DND-41 (cell line): ENCODE data around the gene TRPM5.

Experiments used
- ATAC-seq: fragments of 200-7000 bp; cut with Tn5 transposase; 3 replicates; pipeline ENCODE4 v1.9.1; 2021; ENCODE audit warnings: low read depth; ENCODE audit not compliant: insufficient read depth
- DNase-seq: peaks from one replicate; pipeline ENCODE4 v3.0.0-alpha.2; 2020
- H2AFZ ChIP-seq: 2 replicates; pipeline ENCODE4 v1.6.0; 2012; ENCODE audit warnings: low read depth, low read length
- H3K27ac ChIP-seq: 2 replicates; pipeline ENCODE4 v1.5.1; 2012; ENCODE audit warnings: low read length, inconsistent platforms
- H3K27me3 ChIP-seq: fragments of 200-600 bp; sonication (generic); 2 replicates; pipeline ENCODE4 v1.6.0; 2012; ENCODE audit warnings: low read length, mild to moderate bottlenecking, inconsistent platforms; ENCODE audit not compliant: insufficient read depth, poor library complexity
- H3K36me3 ChIP-seq: 2 replicates; pipeline ENCODE4 v1.5.1; 2012; ENCODE audit warnings: low read length, inconsistent platforms; ENCODE audit not compliant: insufficient read depth
- H3K4me1 ChIP-seq: 2 replicates; pipeline ENCODE4 v1.5.1; 2012; ENCODE audit warnings: mild to moderate bottlenecking, low read length; ENCODE audit not compliant: insufficient read depth
- H3K4me2 ChIP-seq: 2 replicates; pipeline ENCODE4 v1.6.0; 2012; ENCODE audit warnings: mild to moderate bottlenecking, moderate library complexity, low read length, inconsistent platforms; ENCODE audit not compliant: insufficient read depth
- H3K4me3 ChIP-seq, 2 experiments: fragments of 200-600 bp in 1 of 2; shearing (Covaris generic) in 1 of 2; 2 replicates each; pipeline ENCODE4 v1.5.1; 2012 to 2016; ENCODE audit warnings: inconsistent platforms in 2 of 2, low read length in 2 of 2, mild to moderate bottlenecking in 2 of 2, low read depth in 1 of 2, moderate library complexity in 1 of 2
- H3K79me2 ChIP-seq: 2 replicates; pipeline ENCODE4 v1.6.0; 2012; ENCODE audit warnings: low read length, inconsistent platforms; ENCODE audit not compliant: insufficient read depth
- H3K9ac ChIP-seq: 2 replicates; pipeline ENCODE4 v1.6.0; 2012; ENCODE audit warnings: low read depth, mild to moderate bottlenecking, inconsistent platforms, low read length, moderate library complexity
- H3K9me3 ChIP-seq: 2 replicates; pipeline ENCODE4 v1.5.1; 2012; ENCODE audit warnings: low read length, moderate library complexity, mild to moderate bottlenecking, inconsistent platforms; ENCODE audit not compliant: insufficient read depth, severe bottlenecking
- H4K20me1 ChIP-seq: 2 replicates; pipeline ENCODE4 v1.6.0; 2012; ENCODE audit warnings: low read length; ENCODE audit not compliant: insufficient read depth
- CTCF ChIP-seq: IDR thresholded peaks from 2 replicates; pipeline ENCODE4 v1.5.1; 2012; ENCODE audit warnings: borderline replicate concordance, low read length, moderate library complexity, mild to moderate bottlenecking; ENCODE audit not compliant: poor library complexity, severe bottlenecking; ENCODE audit errors: extremely low read depth
- EZH2 ChIP-seq: IDR thresholded peaks from 3 replicates; pipeline ENCODE4 v1.6.1; 2012; ENCODE audit warnings: borderline replicate concordance, low read depth, mild to moderate bottlenecking, moderate library complexity, low read length, inconsistent platforms; ENCODE audit not compliant: severe bottlenecking

The TRPM5 gene

GRCh38 chr11:2426826-2427521 is 17.3 kb downstream of the TRPM5 start:
- Histone ChIP-seq H3K27ac (no peak overlapping the region), H3K27me3 (no peaks in the 10 kb centered on the region), H3K4me3 (no peak overlapping the region), H3K4me1 (no peaks in the 10 kb centered on the region), H3K9ac (no peak overlapping the region), H3K4me2 (no peak overlapping the region), H3K79me2 (no peaks in the 10 kb centered on the region), H3K36me3 (no peaks in the 10 kb centered on the region), H2AFZ (no peak overlapping the region), H4K20me1 (no peaks in the 10 kb centered on the region), H3K9me3 (no peaks in the 10 kb centered on the region)
- DNase-seq = no peak
- TF ChIP-seq CTCF = no peak
- no peak for TF ChIP-seq EZH2
- no peak for ATAC-seq

DNA sequence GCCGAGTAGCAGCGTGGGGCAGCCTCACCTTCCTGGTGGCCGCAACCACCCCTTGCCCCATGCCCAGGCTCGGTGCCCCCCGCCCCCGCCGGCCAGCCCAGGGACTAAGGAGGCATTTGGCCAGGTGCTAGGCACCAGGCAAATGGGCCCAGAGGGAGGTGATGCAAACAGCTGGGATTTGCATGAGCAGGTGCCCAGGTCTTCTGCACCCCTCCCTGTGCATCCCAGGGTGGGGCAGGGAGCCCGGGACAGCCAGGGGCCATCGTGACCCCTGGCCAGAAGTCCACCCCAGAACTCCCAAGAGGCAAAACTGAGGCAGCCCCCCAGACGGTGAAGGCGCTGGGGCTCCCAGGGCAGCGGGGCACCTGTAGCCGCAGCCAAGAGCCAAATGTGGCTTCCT is 18.1 kb downstream of the TRPM5 start:
- H3K4me3 ChIP-seq = no peak overlapping the region
- no peaks in the 10 kb centered on the region for H4K20me1 ChIP-seq
- no peak overlapping the region for H2AFZ ChIP-seq
- H3K27ac ChIP-seq = no peak overlapping the region
- no peak for DNase-seq
- no peaks in the 10 kb centered on the region for H3K9me3 ChIP-seq
- no peaks in the 10 kb centered on the region for H3K4me1 ChIP-seq
- no peaks in the 10 kb centered on the region for H3K36me3 ChIP-seq
- no peak for ATAC-seq
- H3K79me2 ChIP-seq = no peaks in the 10 kb centered on the region
- no peak for TF ChIP-seq EZH2
- TF ChIP-seq CTCF = no peak
- no peak overlapping the region for H3K4me2 ChIP-seq
- H3K9ac ChIP-seq = no peak overlapping the region
- H3K27me3 ChIP-seq = no peaks in the 10 kb centered on the region

- peaks cover 1% of the 10 kb centered on the region; the same call in 1 of the 2 replicates for H3K4me1 ChIP-seq
- H4K20me1 ChIP-seq = peaks cover 2% of the 10 kb centered on the region; the same call in 1 of the 2 replicates
- H3K9ac ChIP-seq = no peak overlapping the region
- DNase-seq (no peak), ATAC-seq (no peak)
- H3K4me2 ChIP-seq = no peak overlapping the region
- no peak overlapping the region for H2AFZ ChIP-seq
- H3K79me2 ChIP-seq = no peaks in the 10 kb centered on the region
- no peaks in the 10 kb centered on the region for H3K27me3 ChIP-seq
- H3K36me3 ChIP-seq = no peaks in the 10 kb centered on the region
- no peak overlapping the region for H3K27ac ChIP-seq
- H3K4me3 ChIP-seq = no peak overlapping the region
- no peaks in the 10 kb centered on the region for H3K9me3 ChIP-seq
- TF ChIP-seq CTCF = no peak
- TF ChIP-seq EZH2 = no peak
Observed at GRCh38 chr11:2425506-2425905, 18.8 kb downstream of the TRPM5 start.
